IMR-90 (cell line): Measurements from ENCODE around the gene CLSTN3.

Experiments
- BHLHE40 ChIP-seq: fragments of 150-350 bp; IDR thresholded peaks from 2 replicates; pipeline ENCODE4 v1.6.1; 2016; ENCODE audit warnings: mild to moderate bottlenecking, low read depth, low read length
- CHD1 ChIP-seq: IDR thresholded peaks from 2 replicates; pipeline ENCODE4 v1.6.1; 2012; ENCODE audit warnings: low read depth, low read length, improper control_type of control experiment
- MAFK ChIP-seq: IDR thresholded peaks from 2 replicates; pipeline ENCODE4 v1.6.1; 2012; ENCODE audit warnings: low read depth, low read length, improper control_type of control experiment
- POLR2A ChIP-seq: IDR thresholded peaks from 2 replicates; pipeline ENCODE4 v1.6.1; 2012; ENCODE audit warnings: mild to moderate bottlenecking, low read depth, low read length
- RAD21 ChIP-seq: IDR thresholded peaks from 2 replicates; pipeline ENCODE4 v1.6.1; 2012; ENCODE audit warnings: low read length, improper control_type of control experiment
- TF ChIP-seq, protein P1 (sequence below): fragments of 150-350 bp; IDR thresholded peaks from 2 replicates; pipeline ENCODE4 v1.6.1; 2016; ENCODE audit warnings: low read depth, mild to moderate bottlenecking, low read length, moderate library complexity, borderline replicate concordance
- TF ChIP-seq, protein P2 (sequence below): conservative IDR thresholded peaks from 2 replicates; pipeline ENCODE4 v1.5.1; 2012; ENCODE audit warnings: mild to moderate bottlenecking, low read depth, low read length, improper control_type of control experiment

- no peak for TF ChIP-seq MAFK
- no peak for TF ChIP-seq POLR2A
- TF ChIP-seq, protein P1, sequence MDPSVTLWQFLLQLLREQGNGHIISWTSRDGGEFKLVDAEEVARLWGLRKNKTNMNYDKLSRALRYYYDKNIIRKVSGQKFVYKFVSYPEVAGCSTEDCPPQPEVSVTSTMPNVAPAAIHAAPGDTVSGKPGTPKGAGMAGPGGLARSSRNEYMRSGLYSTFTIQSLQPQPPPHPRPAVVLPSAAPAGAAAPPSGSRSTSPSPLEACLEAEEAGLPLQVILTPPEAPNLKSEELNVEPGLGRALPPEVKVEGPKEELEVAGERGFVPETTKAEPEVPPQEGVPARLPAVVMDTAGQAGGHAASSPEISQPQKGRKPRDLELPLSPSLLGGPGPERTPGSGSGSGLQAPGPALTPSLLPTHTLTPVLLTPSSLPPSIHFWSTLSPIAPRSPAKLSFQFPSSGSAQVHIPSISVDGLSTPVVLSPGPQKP: no peak
- TF ChIP-seq, protein P2, sequence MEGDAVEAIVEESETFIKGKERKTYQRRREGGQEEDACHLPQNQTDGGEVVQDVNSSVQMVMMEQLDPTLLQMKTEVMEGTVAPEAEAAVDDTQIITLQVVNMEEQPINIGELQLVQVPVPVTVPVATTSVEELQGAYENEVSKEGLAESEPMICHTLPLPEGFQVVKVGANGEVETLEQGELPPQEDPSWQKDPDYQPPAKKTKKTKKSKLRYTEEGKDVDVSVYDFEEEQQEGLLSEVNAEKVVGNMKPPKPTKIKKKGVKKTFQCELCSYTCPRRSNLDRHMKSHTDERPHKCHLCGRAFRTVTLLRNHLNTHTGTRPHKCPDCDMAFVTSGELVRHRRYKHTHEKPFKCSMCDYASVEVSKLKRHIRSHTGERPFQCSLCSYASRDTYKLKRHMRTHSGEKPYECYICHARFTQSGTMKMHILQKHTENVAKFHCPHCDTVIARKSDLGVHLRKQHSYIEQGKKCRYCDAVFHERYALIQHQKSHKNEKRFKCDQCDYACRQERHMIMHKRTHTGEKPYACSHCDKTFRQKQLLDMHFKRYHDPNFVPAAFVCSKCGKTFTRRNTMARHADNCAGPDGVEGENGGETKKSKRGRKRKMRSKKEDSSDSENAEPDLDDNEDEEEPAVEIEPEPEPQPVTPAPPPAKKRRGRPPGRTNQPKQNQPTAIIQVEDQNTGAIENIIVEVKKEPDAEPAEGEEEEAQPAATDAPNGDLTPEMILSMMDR: no peak
- no peak for TF ChIP-seq BHLHE40
- no peak for TF ChIP-seq RAD21
- TF ChIP-seq CHD1: no peak
Measured at GRCh38 chr12:7136071-7136470, 5.9 kb downstream of the CLSTN3 start.
